GM18909 (cell line): ENCODE results near the gene SFXN3.
A peak's percentile ranks its signal among the peaks of the same experiment; 100 is the strongest.

Experiments used
- ATAC-seq: cut with Tn5 transposase; IDR thresholded peaks from one replicate; pipeline ENCODE4 v1.9.1; 2021; ENCODE audit warnings: mild to moderate bottlenecking; ENCODE audit not compliant: unreplicated experiment, poor library complexity

Gene SFXN3

DNA sequence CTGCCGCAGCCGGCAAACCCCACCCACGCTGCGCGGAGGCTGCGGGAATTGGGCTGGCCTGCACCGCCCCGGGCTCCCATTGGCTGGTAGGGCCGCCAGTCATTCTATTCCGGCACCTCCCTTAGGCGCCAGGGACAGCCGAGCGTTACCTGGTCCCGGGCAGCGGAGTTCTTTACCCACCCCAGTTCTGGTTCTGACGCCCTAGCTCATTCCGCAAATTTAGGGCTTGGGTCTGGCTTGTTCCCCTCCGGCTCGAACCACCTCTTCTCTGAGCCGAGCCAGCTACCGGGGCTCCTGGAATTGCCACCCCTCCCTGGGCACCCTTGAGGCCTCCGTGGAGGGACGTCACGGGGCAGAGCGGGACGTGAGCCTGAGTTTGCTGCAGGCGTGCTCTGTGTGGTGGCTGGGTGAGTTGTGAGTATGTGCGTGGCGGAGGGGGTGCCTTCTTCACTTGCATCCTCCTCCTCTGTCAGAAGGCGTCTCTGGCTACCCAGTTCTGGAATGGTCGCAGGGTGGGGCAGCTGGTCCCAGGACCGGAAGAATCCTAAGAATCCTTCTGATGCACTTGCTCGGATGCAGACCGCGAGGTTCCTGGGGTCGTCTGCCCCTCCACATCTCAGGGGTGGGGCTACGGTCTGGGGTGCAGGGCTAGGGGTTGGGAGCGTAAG lies at the start of gene SFXN3, which contains the start of gene PDZD7:
Gene SFXN3 (plus strand): TSS at position 107 of the 668 bp plus-strand sequence. CDS start 3,461 bp downstream, outside the sequence.
Gene PDZD7 (minus strand): TSS at position 2 of the 668 bp plus-strand sequence. CDS start 910 bp downstream, outside the sequence.
- peak; percentile 91 for ATAC-seq

- no peak for ATAC-seq
Observed at GRCh38 chr10:100982916-100983830, 47.9 kb upstream of the SFXN3 start.

- no peak for ATAC-seq
Observed at GRCh38 chr10:100983868-100984671, 47.0 kb upstream of the SFXN3 start.

DNA sequence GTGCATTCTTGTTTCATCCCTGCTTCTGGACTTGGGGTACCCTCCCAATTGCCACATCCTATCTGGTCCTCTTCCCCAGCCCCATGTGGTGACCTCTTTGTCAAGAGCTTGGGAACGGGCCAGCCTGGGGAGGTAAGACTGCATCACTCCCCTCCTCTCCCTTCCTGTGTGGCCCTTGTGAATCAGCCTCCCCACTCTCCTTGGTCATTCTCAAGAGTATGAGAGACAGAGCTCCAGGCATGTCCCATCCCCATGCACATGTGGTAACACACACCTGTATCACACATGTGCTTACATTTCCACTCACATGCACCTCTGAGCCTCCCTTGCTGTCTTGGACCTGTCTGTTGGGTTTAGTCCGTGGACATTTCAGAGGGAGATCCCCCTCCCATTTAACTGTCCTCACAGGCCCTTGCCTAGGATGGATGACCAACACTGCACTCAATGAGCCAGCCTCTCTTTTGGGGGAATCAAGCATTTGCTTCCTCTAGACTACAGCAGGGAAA lies 46.3 kb upstream of the SFXN3 start:
- ATAC-seq, result no peak

DNA sequence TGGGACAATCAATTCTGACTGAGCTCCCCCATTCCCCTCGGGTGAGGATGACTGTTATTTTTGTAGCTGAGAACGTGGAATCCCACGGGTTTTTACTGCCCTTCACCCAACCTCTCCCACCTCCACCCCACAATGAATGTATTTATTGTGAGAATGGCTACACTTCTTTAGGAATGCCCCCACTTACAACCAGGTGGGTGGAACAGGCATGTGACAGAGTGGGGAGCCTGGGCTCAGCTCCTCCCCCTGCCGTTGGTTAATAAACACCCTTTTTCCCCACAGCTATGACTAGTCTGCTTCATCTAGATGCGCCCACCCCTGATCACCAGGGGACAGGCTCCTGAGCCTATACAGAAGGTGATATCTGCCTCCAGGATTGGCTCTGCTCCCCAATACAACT lies 45.7 kb upstream of the SFXN3 start:
- ATAC-seq, result no peak

DNA sequence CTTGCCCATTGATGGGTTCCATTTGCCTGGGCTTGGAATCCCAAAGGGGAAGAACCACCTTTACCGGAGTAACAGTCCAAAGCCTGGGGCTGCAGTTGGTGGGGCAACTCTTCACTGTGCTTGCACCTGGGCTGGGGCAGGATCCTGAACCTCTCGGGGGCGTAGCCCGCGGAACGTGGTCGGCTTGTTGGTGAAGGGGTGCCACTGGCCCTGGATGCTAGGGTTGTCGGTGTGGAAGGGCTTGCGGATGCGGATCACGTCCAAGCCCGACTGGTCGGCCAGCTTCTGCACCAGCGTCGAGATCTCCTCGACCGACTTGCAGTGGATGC lies 44.4 kb upstream of the SFXN3 start:
- no peak for ATAC-seq

DNA sequence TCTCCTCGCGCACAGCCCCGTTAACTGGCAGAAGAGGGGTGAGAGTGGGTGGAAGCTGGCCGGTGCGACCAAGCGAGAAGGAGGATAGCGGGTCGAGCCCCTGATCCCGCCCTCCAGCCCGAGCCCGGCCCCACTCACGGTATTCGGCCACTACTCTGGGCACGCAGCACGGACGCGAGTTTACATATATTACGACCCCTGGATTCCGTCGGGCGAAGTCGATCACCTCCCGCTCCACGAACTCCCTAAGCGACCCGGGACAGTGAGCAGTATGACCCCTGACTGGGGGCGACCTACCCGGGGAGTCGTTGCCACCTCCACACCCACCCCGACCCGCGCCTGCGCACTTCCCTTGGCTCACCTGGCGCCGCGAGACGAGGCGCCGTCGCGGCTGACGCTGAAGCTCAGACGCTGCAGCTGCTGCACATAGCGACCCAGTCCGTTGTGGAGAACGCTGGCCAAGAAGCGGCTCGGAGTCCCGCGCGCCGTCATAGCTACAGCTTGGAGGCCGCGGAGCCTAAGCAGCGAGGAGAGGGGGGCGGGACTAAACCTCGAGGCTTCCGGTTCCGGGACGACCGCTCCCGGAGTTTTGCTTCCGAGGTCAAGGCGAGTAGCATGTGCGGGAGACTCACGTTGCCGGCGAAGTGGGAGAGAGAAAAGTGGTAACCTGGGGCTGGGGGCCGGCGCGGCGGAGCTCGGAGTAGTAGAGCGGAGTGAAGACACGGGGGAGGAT lies 43.9 kb upstream of the SFXN3 start, which contains the start of the genes MRPL43 and TWNK:
Gene MRPL43 (minus strand): TSS at position 546 of the 733 bp plus-strand sequence. CDS start 54 bp downstream, at position 492.
Gene TWNK (plus strand): TSS at position 592 of the 733 bp plus-strand sequence. CDS start 668 bp downstream, outside the sequence.
- peak; percentile 79 for ATAC-seq

GRCh38 chr10:100987685-100988049 lies 43.4 kb upstream of the SFXN3 start:
- peak; percentile 8 for ATAC-seq

DNA sequence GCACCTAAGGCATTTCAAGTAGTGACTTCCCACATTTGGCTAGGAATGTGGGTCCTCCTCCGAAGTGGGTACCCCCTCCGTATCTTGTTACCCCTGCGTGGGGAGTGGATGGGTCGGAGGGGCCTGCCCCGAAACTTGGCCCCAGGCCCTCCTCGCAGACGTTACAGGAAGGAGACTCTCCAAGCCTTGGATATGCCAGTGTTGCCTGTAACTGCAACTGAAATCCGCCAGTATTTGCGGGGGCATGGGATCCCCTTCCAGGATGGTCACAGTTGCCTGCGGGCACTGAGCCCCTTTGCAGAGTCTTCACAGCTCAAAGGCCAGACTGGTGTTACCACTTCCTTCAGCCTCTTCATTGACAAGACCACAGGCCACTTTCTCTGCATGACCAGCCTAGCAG lies 42.9 kb upstream of the SFXN3 start:
- ATAC-seq, result no peak

GRCh38 chr10:100989088-100989487 lies 41.9 kb upstream of the SFXN3 start:
- no peak for ATAC-seq

DNA sequence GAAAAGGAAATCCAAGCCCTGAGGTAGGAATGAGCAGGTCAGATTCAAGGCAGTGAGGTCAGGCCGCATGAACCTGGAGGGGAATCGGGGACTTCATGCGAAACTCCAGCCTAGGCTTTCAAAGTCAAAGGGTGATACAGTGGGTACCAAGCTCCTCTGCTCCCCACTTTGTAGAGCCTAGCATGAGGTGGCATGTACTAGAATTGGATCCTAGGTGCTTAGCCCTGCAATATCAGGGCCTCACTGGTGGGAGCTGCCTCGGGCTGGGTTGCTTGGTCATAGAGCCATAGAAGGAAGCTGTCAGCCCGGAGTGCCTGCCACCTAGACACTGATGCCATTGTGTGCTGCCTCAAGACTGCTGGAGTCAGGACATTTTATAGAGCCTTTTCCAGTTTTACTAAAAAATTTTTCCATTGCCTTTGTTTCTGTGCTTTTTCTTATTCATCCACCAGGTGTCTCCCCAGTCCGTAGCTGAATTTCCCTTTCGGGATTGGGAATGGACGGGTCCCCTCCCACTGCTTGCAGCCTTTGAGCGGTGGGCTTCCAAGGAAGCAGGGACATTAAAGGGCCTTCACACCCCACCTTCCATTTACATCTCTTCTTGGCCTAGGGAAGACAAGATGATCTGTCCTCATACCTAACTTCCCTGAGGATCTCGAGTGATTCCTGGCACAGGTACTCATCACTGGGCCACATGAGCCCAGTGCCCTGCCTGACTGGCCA lies 36.9 kb upstream of the SFXN3 start:
- no peak for ATAC-seq

- no peak for ATAC-seq
Observed at GRCh38 chr10:100995181-100995580, 35.9 kb upstream of the SFXN3 start.

DNA sequence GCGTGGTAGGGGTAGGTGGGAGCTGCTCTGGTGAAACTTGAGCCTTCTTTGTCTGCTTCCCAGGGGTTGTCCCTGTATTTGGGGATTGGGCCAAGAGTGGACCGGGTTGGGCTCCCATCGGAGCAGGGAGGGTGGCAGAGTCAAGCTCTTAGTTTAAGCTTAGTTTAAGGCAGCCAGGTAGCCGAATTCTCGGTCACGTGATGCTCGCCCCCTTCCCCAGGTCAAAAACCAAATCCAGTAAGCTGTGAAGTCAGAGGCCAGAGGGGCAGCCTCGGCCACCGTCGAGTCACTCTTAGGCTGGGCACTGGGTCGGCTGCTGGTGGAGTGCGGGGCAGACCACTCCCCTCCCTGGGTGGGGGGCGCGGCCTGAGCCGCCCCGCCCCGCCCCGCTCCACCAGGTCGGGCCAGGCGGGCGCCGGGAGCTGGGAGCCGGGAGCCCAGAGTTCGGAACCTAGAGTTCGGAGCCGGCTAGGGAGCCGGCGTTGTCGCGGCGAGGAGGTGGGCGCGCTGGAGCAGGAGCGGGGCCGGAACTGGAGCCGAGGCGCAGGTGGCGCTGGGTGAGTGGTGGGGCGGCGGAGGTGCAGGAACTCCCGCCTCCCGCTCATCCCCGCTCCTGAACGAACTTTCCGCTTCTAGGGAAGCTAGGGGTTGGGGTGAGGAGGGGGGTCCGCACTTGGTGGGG lies 34.2 kb upstream of the SFXN3 start:
- no peak for ATAC-seq

DNA sequence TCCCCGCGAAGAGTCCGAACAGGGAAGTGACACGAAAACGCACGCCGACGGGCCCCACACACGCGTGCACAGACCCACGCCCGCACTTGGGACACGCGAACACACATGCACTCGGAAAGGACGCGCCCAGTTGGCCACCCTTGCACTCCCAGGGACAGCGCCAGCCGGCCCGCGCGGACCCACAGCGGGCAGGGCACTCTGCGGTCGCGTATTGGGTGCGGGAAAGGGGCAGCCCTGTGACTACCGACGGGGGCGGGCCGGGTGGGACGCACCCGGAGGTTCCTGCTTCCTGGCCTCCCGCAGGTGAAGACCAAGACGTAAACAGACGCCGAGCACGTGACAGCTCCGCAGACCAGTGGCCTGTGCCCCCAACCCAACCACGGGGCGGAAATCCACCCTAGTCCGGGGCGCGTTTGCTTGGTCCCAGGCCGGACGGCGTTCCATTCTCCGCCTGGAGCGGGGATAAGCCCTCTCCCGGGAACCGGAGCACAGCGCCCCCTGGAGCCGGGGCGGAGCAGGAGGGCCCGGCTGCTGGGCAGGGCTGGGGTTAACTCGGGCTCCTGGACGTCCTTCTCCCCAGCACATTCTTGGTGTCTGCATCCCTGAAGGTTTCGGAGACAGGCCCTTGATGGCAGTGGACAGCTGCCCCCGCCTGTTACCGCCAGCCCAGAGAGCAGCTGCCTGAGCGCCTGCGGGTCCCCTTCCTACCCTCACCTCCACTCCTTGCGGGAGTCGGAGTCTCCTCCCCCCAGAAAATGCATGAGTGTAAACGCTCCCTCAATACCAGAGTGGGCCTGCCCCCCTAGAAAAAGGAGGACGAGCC lies 33.5 kb upstream of the SFXN3 start:
- ATAC-seq, result peak; percentile 25

GRCh38 chr10:100998183-100998990 lies 32.6 kb upstream of the SFXN3 start:
- peak; percentile 38 for ATAC-seq

DNA sequence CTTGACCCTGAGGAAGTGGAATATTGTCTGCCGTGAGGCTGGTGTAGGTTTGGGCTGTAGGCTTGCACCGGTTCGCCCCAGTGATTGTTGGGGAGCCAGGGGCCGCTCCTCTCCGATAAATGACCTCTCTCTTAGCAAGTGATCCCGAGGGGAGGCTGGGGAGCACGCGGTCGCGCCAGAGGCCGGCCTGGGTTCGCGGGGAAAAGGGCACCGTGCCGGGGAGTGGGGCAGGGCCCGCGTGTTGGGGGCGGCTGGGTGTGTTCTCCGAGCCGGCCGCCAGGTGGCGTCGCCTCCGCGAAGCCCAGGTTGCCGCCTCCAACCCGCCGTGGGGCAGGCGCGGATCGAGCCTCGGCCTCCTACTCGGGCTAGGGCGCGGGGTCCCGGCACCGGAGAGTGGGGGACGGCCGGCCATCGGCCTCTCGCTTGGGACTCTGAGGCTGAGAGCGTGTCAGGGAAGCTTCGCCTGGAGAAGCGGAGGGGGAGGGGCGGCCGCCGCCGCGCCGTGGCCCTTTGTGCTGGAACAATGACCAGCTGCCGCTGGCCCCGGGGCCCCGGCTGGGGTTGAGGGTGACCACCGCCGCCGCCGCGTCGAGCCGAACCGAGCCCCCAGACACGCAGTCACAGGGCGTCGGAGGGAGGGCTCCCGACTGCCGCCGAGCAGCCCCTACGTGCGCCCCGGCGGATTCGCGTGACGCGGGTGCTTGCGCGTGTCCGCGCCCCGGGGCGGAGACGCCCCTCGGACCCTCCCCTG lies 31.9 kb upstream of the SFXN3 start:
- ATAC-seq, result peak; percentile 54
